B cell (primary cell): ENCODE data around the gene CLASP1.

Experiments used
- EZH2 ChIP-seq: IDR thresholded peaks from 2 replicates; pipeline ENCODE4 v1.6.1; 2012; ENCODE audit warnings: borderline replicate concordance, low read depth, mild to moderate bottlenecking, moderate library complexity, low read length; ENCODE audit not compliant: insufficient read depth, poor library complexity, severe bottlenecking
- TF ChIP-seq, protein P1 (sequence below): fragments of 200-600 bp; IDR thresholded peaks from one replicate; pipeline ENCODE4 v1.8.0; 2022; ENCODE audit warnings: antibody characterized with exemption, mild to moderate bottlenecking

DNA sequence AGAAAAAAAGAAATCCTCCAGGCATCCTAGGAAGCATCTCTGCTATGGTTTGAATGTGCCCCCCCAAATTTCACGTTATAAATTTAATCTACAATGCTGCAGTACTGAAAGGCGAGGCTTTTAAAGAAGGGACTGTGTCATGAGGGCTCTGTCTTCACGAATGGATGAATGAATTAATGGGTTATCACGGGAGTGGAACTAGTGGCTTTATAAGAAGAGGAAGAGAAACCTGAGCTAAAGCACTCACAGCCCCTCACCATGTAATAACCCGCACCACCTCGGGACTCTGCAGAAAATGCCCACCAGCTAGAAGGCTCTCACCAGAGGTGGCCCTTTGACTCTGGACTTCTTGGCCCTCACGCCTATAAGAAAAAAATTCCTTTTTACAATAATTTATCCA lies 90.9 kb downstream of the CLASP1 start:
- TF ChIP-seq, protein P1, sequence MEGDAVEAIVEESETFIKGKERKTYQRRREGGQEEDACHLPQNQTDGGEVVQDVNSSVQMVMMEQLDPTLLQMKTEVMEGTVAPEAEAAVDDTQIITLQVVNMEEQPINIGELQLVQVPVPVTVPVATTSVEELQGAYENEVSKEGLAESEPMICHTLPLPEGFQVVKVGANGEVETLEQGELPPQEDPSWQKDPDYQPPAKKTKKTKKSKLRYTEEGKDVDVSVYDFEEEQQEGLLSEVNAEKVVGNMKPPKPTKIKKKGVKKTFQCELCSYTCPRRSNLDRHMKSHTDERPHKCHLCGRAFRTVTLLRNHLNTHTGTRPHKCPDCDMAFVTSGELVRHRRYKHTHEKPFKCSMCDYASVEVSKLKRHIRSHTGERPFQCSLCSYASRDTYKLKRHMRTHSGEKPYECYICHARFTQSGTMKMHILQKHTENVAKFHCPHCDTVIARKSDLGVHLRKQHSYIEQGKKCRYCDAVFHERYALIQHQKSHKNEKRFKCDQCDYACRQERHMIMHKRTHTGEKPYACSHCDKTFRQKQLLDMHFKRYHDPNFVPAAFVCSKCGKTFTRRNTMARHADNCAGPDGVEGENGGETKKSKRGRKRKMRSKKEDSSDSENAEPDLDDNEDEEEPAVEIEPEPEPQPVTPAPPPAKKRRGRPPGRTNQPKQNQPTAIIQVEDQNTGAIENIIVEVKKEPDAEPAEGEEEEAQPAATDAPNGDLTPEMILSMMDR, result no peak
- TF ChIP-seq EZH2, result no peak
